GM23338 (cell line): Measurements from ENCODE around the gene NSRP1. TPM values are rescaled to one million over a fixed set of nuclear protein-coding genes. Genes with fewer than 3 reads are reported as not detected.

Source experiments
- ATAC-seq: fragments of 200-7000 bp; cut with Tn5 transposase; 3 replicates; pipeline ENCODE4 v1.9.1; 2020
- DNase-seq: peaks from one replicate; pipeline ENCODE4 v3.0.0-alpha.2; 2015; ENCODE audit warnings: low spot score
- H2AFZ ChIP-seq: fragments of 200-600 bp; sonication (generic); 2 replicates; pipeline ENCODE4 v1.8.0; 2016; ENCODE audit warnings: antibody characterized with exemption, mild to moderate bottlenecking, moderate library complexity
- H3F3A ChIP-seq: fragments of 200-600 bp; sonication (generic); replicated peaks from 2 replicates; pipeline ENCODE4 v1.8.0; 2017; ENCODE audit warnings: antibody characterized with exemption, mixed run types, low read depth
- H3K27ac ChIP-seq: fragments of 200-600 bp; sonication (generic); 2 replicates; pipeline ENCODE4 v1.6.1; 2016; ENCODE audit warnings: low read depth
- H3K27me3 ChIP-seq: fragments of 200-600 bp; sonication (generic); 2 replicates; pipeline ENCODE4 v1.8.0; 2016; ENCODE audit warnings: mild to moderate bottlenecking, mixed run types, moderate library complexity; ENCODE audit not compliant: insufficient read depth
- H3K36me3 ChIP-seq: fragments of 200-600 bp; sonication (generic); 2 replicates; pipeline ENCODE4 v1.8.0; 2016; ENCODE audit warnings: mild to moderate bottlenecking; ENCODE audit not compliant: insufficient read depth
- H3K4me1 ChIP-seq: fragments of 200-600 bp; sonication (generic); 2 replicates; pipeline ENCODE4 v1.8.0; 2016; ENCODE audit warnings: mild to moderate bottlenecking, moderate library complexity; ENCODE audit not compliant: insufficient read depth
- H3K4me2 ChIP-seq: fragments of 200-600 bp; sonication (generic); 2 replicates; pipeline ENCODE4 v1.7.1; 2017; ENCODE audit warnings: mixed run types
- H3K4me3 ChIP-seq: fragments of 200-600 bp; sonication (generic); 2 replicates; pipeline ENCODE4 v1.6.1; 2016; ENCODE audit warnings: mixed run types
- H3K79me2 ChIP-seq: fragments of 200-600 bp; sonication (generic); replicated peaks from 2 replicates; pipeline ENCODE4 v1.8.0; 2017; ENCODE audit warnings: mild to moderate bottlenecking; ENCODE audit not compliant: insufficient read depth
- H3K9me2 ChIP-seq: fragments of 200-600 bp; sonication (generic); 2 replicates; pipeline ENCODE4 v1.8.0; 2017; ENCODE audit not compliant: insufficient read depth
- H4K20me1 ChIP-seq: fragments of 200-600 bp; sonication (generic); replicated peaks from 2 replicates; pipeline ENCODE4 v1.8.0; 2017; ENCODE audit warnings: mild to moderate bottlenecking; ENCODE audit not compliant: insufficient read depth
- H3K27ac Mint-ChIP-seq: 2 replicates; pipeline ENCODE4 v1.8.0; 2020; ENCODE audit warnings: inconsistent platforms, mild to moderate bottlenecking, moderate library complexity, mixed read lengths
- H3K27me3 Mint-ChIP-seq: 3 replicates; pipeline ENCODE4 v1.8.0; 2022; ENCODE audit warnings: low read depth, mild to moderate bottlenecking, moderate library complexity, mixed read lengths, inconsistent platforms; ENCODE audit not compliant: insufficient read depth, poor library complexity
- H3K36me3 Mint-ChIP-seq: 3 replicates; pipeline ENCODE4 v1.8.0; 2021; ENCODE audit warnings: low read depth, mild to moderate bottlenecking, inconsistent platforms, moderate library complexity, mixed read lengths
- H3K4me1 Mint-ChIP-seq: 3 replicates; pipeline ENCODE4 v1.8.0; 2020; ENCODE audit warnings: mild to moderate bottlenecking, inconsistent platforms, mixed read lengths
- H3K4me3 Mint-ChIP-seq: 3 replicates; pipeline ENCODE4 v1.8.0; 2021; ENCODE audit warnings: moderate library complexity, mild to moderate bottlenecking, inconsistent platforms, mixed read lengths
- H3K9me3 Mint-ChIP-seq: 3 replicates; pipeline ENCODE4 v1.8.0; 2020; ENCODE audit warnings: moderate library complexity, mild to moderate bottlenecking, inconsistent platforms, mixed read lengths
- CREB1 ChIP-seq: fragments of 250-450 bp; sonication (Bioruptor Pico); IDR thresholded peaks from 2 replicates; pipeline ENCODE4 v1.5.0; 2020; ENCODE audit warnings: low read depth, mild to moderate bottlenecking, moderate library complexity
- CTCF ChIP-seq, 2 experiments: fragments of 200-600 bp in 1 of 2; sonication (generic) in 1 of 2; conservative IDR thresholded peaks; 2 replicates each; pipeline versions ENCODE4 v1.5.1 to v1.6.1; 2016 to 2017; ENCODE audit warnings: antibody characterized with exemption in 2 of 2, low read depth in 2 of 2, mild to moderate bottlenecking in 2 of 2, moderate library complexity in 1 of 2
- ETS1 ChIP-seq: IDR thresholded peaks from 2 replicates; pipeline ENCODE4 v1.6.1; 2016; ENCODE audit warnings: antibody characterized with exemption
- EZH2phosphoT487 ChIP-seq: fragments of 200-600 bp; sonication (generic); IDR thresholded peaks from one replicate; pipeline ENCODE4 v1.8.1; 2018; ENCODE audit warnings: antibody characterized with exemption; ENCODE audit not compliant: unreplicated experiment
- JUNB ChIP-seq: IDR thresholded peaks from one replicate; pipeline ENCODE4 v1.6.1; 2016; ENCODE audit warnings: antibody characterized with exemption; ENCODE audit not compliant: unreplicated experiment
- NANOG ChIP-seq: IDR thresholded peaks from 2 replicates; pipeline ENCODE4 v1.6.1; 2016; ENCODE audit warnings: antibody characterized with exemption, borderline replicate concordance
- REST ChIP-seq: IDR thresholded peaks from one replicate; pipeline ENCODE4 v1.6.1; 2018; ENCODE audit warnings: antibody characterized with exemption; ENCODE audit not compliant: unreplicated experiment
- STAT1 ChIP-seq: IDR thresholded peaks from one replicate; pipeline ENCODE4 v1.6.1; 2016; ENCODE audit warnings: antibody characterized with exemption; ENCODE audit not compliant: unreplicated experiment
- ZNF114 ChIP-seq: fragments of 250-450 bp; sonication (Bioruptor Pico); IDR thresholded peaks from 2 replicates; pipeline ENCODE4 v1.5.0; 2020; ENCODE audit warnings: mild to moderate bottlenecking, moderate library complexity
- ZNF462 ChIP-seq: fragments of 250-450 bp; sonication (Bioruptor Pico); IDR thresholded peaks from 2 replicates; pipeline ENCODE4 v1.5.0; 2020; ENCODE audit warnings: mild to moderate bottlenecking, moderate library complexity
- polyA plus RNA-seq: library from polyadenylated mRNA; unstranded; fragments of >200 nt; fragmentation: Nextera tagmentation; extraction: Ambion mirVana; gene quantifications from 2 replicates; pipeline ENCODE4 v1.2.1, GENCODE V29; 2016
- total RNA-seq: library from RNA; depleted of rRNA; stranded (reverse); fragments of >200 nt; shearing (Covaris generic); gene quantifications from 2 replicates; pipeline ENCODE4 v1.2.3, GENCODE V29; 2014

The NSRP1 gene
- total and polyA plus RNA-seq, 2 experiments from 2014 or later = 15.7 to 110 TPM

- H3K4me3 ChIP-seq = no peak overlapping the region
- Mint-ChIP-seq H3K4me1 (peaks cover 4% of the 10 kb centered on the region; the same call in 1 of the 3 replicates), H3K27ac (no peak overlapping the region), H3K4me3 (no peak overlapping the region), H3K9me3 (no peaks in the 10 kb centered on the region), H3K36me3 (no peaks in the 10 kb centered on the region), H3K27me3 (peaks cover 7% of the 10 kb centered on the region)
- no peaks in the 10 kb centered on the region for H3K27me3 ChIP-seq
- no peak for DNase-seq
- H4K20me1 ChIP-seq = no peaks in the 10 kb centered on the region
- H3K4me2 ChIP-seq = no peak overlapping the region
- ATAC-seq = no peak
- H3K27ac ChIP-seq = no peak overlapping the region
- TF ChIP-seq ZNF114 (no peak), EZH2phosphoT487 (no peak), CREB1 (CRISPR knock-in tag) (no peak), REST (no peak), NANOG (no peak), STAT1 (no peak), ZNF462 (CRISPR knock-in tag) (no peak), JUNB (no peak), CTCF (conservative IDR thresholded peaks at IDR 0.05; ENCODE audit: low read depth in 2 of 2) (no peak), ETS1 (no peak)
- no peaks in the 10 kb centered on the region for H3F3A ChIP-seq
- H3K79me2 ChIP-seq = no peaks in the 10 kb centered on the region
- H3K36me3 ChIP-seq = no peaks in the 10 kb centered on the region
- H3K9me2 ChIP-seq = no peaks in the 10 kb centered on the region
- H3K4me1 ChIP-seq = no peaks in the 10 kb centered on the region
- no peak overlapping the region for H2AFZ ChIP-seq
These were observed 83.0 kb downstream of the NSRP1 start for GRCh38 chr17:30199600-30199999.
